H9 (cell line): ENCODE results near the gene ITGB8. TPM values are rescaled to one million over a fixed set of nuclear protein-coding genes. Genes with fewer than 3 reads are reported as not detected.
"Not testable (repeated sequence)": the region's sequence is repeated elsewhere in the genome, so short reads cannot be mapped to it uniquely, and the experiment has no call there.

Source experiments
- DNase-seq: peaks from one replicate; pipeline ENCODE4 v3.0.0-alpha.2; 2017
- H2AFZ ChIP-seq: one replicate; pipeline ENCODE4 v1.6.1; 2013; ENCODE audit warnings: mild to moderate bottlenecking, low read length, control low read depth, moderate library complexity
- H2AK5ac ChIP-seq: 2 replicates; pipeline ENCODE4 v1.6.1; 2013; ENCODE audit warnings: low read length, control low read depth, mixed read lengths; ENCODE audit not compliant: insufficient read length
- H2BK120ac ChIP-seq: one replicate; pipeline ENCODE4 v1.6.1; 2013; ENCODE audit warnings: low read depth, mild to moderate bottlenecking, low read length, control low read depth, inconsistent platforms; ENCODE audit not compliant: poor library complexity, severe bottlenecking
- H2BK12ac ChIP-seq: 2 replicates; pipeline ENCODE4 v1.6.1; 2013; ENCODE audit warnings: low read length, control low read depth, mixed read lengths, low read depth; ENCODE audit not compliant: insufficient read length
- H2BK15ac ChIP-seq: 2 replicates; pipeline ENCODE4 v1.6.1; 2013; ENCODE audit warnings: low read depth, low read length, control low read depth
- H2BK20ac ChIP-seq: one replicate; pipeline ENCODE4 v1.6.1; 2013; ENCODE audit warnings: low read depth, mild to moderate bottlenecking, low read length, control low read depth, inconsistent platforms; ENCODE audit not compliant: poor library complexity, severe bottlenecking
- H2BK5ac ChIP-seq: 2 replicates; pipeline ENCODE4 v1.6.1; 2013; ENCODE audit warnings: low read length, control low read depth, mixed read lengths; ENCODE audit not compliant: insufficient read length
- H3K14ac ChIP-seq: 2 replicates; pipeline ENCODE4 v1.6.1; 2013; ENCODE audit warnings: low read length, control low read depth; ENCODE audit not compliant: insufficient read depth
- H3K18ac ChIP-seq: 2 replicates; pipeline ENCODE4 v1.6.1; 2013; ENCODE audit warnings: low read depth, mild to moderate bottlenecking, mixed read lengths, low read length, control low read depth; ENCODE audit not compliant: insufficient read length
- H3K23ac ChIP-seq: 2 replicates; pipeline ENCODE4 v1.6.1; 2013; ENCODE audit warnings: low read length, control low read depth, mixed read lengths, low read depth; ENCODE audit not compliant: insufficient read length
- H3K23me2 ChIP-seq: 2 replicates; pipeline ENCODE4 v1.6.1; 2013; ENCODE audit warnings: low read depth, mild to moderate bottlenecking, mixed read lengths, low read length, control low read depth; ENCODE audit not compliant: insufficient read length, poor library complexity, severe bottlenecking
- H3K27ac ChIP-seq: 2 replicates; pipeline ENCODE4 v1.5.1; 2013; ENCODE audit warnings: low read length, control low read depth, mixed read lengths, low read depth; ENCODE audit not compliant: insufficient read length
- H3K27me3 ChIP-seq: 2 replicates; pipeline ENCODE4 v1.6.1; 2013; ENCODE audit warnings: low read length, control low read depth, inconsistent platforms; ENCODE audit not compliant: insufficient read depth
- H3K4ac ChIP-seq: 2 replicates; pipeline ENCODE4 v1.6.1; 2013; ENCODE audit warnings: low read depth, mild to moderate bottlenecking, control low read depth, inconsistent platforms, low read length, moderate library complexity
- H3K4me1 ChIP-seq: 2 replicates; pipeline ENCODE4 v1.6.1; 2013; ENCODE audit warnings: low read length, control low read depth, inconsistent platforms; ENCODE audit not compliant: insufficient read depth
- H3K4me2 ChIP-seq: 2 replicates; pipeline ENCODE4 v1.6.1; 2013; ENCODE audit warnings: low read length, control low read depth, mixed read lengths; ENCODE audit not compliant: insufficient read length, insufficient read depth
- H3K56ac ChIP-seq: 2 replicates; pipeline ENCODE4 v1.6.1; 2013; ENCODE audit warnings: low read depth, mild to moderate bottlenecking, mixed read lengths, low read length, control low read depth; ENCODE audit not compliant: insufficient read length
- H3K79me1 ChIP-seq: 2 replicates; pipeline ENCODE4 v1.6.1; 2013; ENCODE audit warnings: low read depth, mild to moderate bottlenecking, moderate library complexity, low read length, control low read depth, inconsistent platforms; ENCODE audit not compliant: insufficient read depth, poor library complexity, severe bottlenecking
- H3K79me2 ChIP-seq: 2 replicates; pipeline ENCODE4 v1.6.1; 2013; ENCODE audit warnings: low read length, control low read depth, inconsistent platforms; ENCODE audit not compliant: insufficient read depth
- H3K9ac ChIP-seq: 2 replicates; pipeline ENCODE4 v1.6.1; 2013; ENCODE audit warnings: low read length, control low read depth, mixed read lengths; ENCODE audit not compliant: insufficient read length; ENCODE audit errors: extremely low read depth
- H3K9me3 ChIP-seq: one replicate; pipeline ENCODE4 v1.6.1; 2013; ENCODE audit warnings: low read depth, low read length, inconsistent platforms; ENCODE audit not compliant: control insufficient read depth
- H3T11ph ChIP-seq: one replicate; pipeline ENCODE4 v1.6.1; 2013; ENCODE audit warnings: mild to moderate bottlenecking, low read length, control low read depth, inconsistent platforms
- H4K20me1 ChIP-seq: one replicate; pipeline ENCODE4 v1.6.1; 2013; ENCODE audit not compliant: control insufficient read depth, insufficient read length, insufficient read depth
- H4K5ac ChIP-seq: 2 replicates; pipeline ENCODE4 v1.6.1; 2013; ENCODE audit warnings: low read depth, mild to moderate bottlenecking, mixed read lengths, low read length, control low read depth; ENCODE audit not compliant: insufficient read length
- H4K8ac ChIP-seq: replicated peaks from 2 replicates; pipeline ENCODE4 v1.6.1; 2013; ENCODE audit warnings: low read length, control low read depth, mixed read lengths, low read depth; ENCODE audit not compliant: insufficient read length
- H4K91ac ChIP-seq: 2 replicates; pipeline ENCODE4 v1.6.1; 2013; ENCODE audit warnings: low read depth, mild to moderate bottlenecking, moderate library complexity, mixed read lengths, low read length, control low read depth; ENCODE audit not compliant: insufficient read length
- H3K27ac Mint-ChIP-seq, 3 experiments: 2 replicates in 2 of 3; 3 replicates in 1 of 3; pipeline ENCODE4 v1.8.0; 2020 to 2021; ENCODE audit warnings: mixed read lengths in 3 of 3, mild to moderate bottlenecking in 1 of 3, moderate library complexity in 1 of 3
- H3K27me3 Mint-ChIP-seq: 2 replicates; pipeline ENCODE4 v1.8.0; 2021; ENCODE audit warnings: low read depth, mild to moderate bottlenecking, moderate library complexity, mixed read lengths
- H3K36me3 Mint-ChIP-seq, 3 experiments: 2 replicates in 2 of 3; 3 replicates in 1 of 3; pipeline ENCODE4 v1.8.0; 2020 to 2021; ENCODE audit warnings: low read depth in 3 of 3, mixed read lengths in 3 of 3; ENCODE audit not compliant: insufficient read depth in 1 of 3
- H3K4me1 Mint-ChIP-seq, 2 experiments: 2 replicates each; pipeline ENCODE4 v1.8.0; 2020; ENCODE audit warnings: mixed read lengths in 2 of 2
- H3K4me3 Mint-ChIP-seq, 2 experiments: 2 replicates in 1 of 2; 3 replicates in 1 of 2; pipeline ENCODE4 v1.8.0; 2020 to 2021; ENCODE audit warnings: mild to moderate bottlenecking in 2 of 2, mixed read lengths in 2 of 2, moderate library complexity in 1 of 2
- H3K9me3 Mint-ChIP-seq, 2 experiments: 2 replicates in 1 of 2; 3 replicates in 1 of 2; pipeline ENCODE4 v1.8.0; 2020; ENCODE audit warnings: mild to moderate bottlenecking in 2 of 2, mixed read lengths in 2 of 2, moderate library complexity in 1 of 2
- CTCF ChIP-seq: fragments of 200-600 bp; sonication (generic); conservative IDR thresholded peaks from 3 replicates; pipeline ENCODE4 v1.8.0; 2021; ENCODE audit warnings: antibody characterized with exemption, mild to moderate bottlenecking
- WGBS: extraction: QIAGEN DNeasy Blood & Tissue Kit; methylation state at CpG from one replicate; pipeline ENCODE4 v1.1.7; 2013; ENCODE audit warnings: missing lambda C conversion rate, low lambda C conversion rate, mixed read lengths; ENCODE audit not compliant: insufficient read length; ENCODE audit errors: extremely low coverage; 5-methylcytosine and 5-hydroxymethylcytosine counted together
- total RNA-seq: library from RNA; stranded (reverse); gene quantifications from 2 replicates; pipeline ENCODE4 v1.2.1, GENCODE V29; 2021

Gene ITGB8
- total RNA-seq, 1 experiment from 2014 or later, result 7.6 TPM

GRCh38 chr7:20388084-20388483 lies 57.4 kb downstream of the ITGB8 start:
- Histone ChIP-seq H3K14ac (no peak overlapping the region), H4K8ac (no peak overlapping the region), H3K79me2 (no peaks in the 10 kb centered on the region), H3K79me1 (no peaks in the 10 kb centered on the region), H2BK12ac (no peak overlapping the region), H4K91ac (no peak overlapping the region), H3K23me2 (no peaks in the 10 kb centered on the region), H2BK5ac (no peak overlapping the region), H3K4me1 (no peaks in the 10 kb centered on the region), H3K18ac (no peak overlapping the region), H2BK20ac (no peak overlapping the region), H3T11ph (no peak overlapping the region), H4K5ac (no peak overlapping the region), H2AFZ (no peak overlapping the region), H3K23ac (no peak overlapping the region), H2BK120ac (no peak overlapping the region), H3K56ac (no peak overlapping the region), H2AK5ac (no peak overlapping the region), H2BK15ac (no peak overlapping the region), H3K27me3 (no peaks in the 10 kb centered on the region), H3K4ac (no peak overlapping the region), H4K20me1 (no peaks in the 10 kb centered on the region), H3K27ac (no peak overlapping the region), H3K9me3 (no peaks in the 10 kb centered on the region), H3K4me2 (no peak overlapping the region), H3K9ac (no peak overlapping the region)
- no CpG with 5 or more reads among the region's 1 CpG for WGBS
- Mint-ChIP-seq H3K27me3 (no peaks in the 10 kb centered on the region), H3K27ac (no peak overlapping the region), H3K4me1 (no peaks in the 10 kb centered on the region), H3K9me3 (no peaks in the 10 kb centered on the region), H3K4me3 (no peak overlapping the region), H3K36me3 (0 out of 7 replicates have a peak, but pooled peaks cover 0 to 6% (median 0%) of the 10 kb centered on the region in 3 experiments)
- no peak for DNase-seq
- no peak for TF ChIP-seq CTCF

- not testable (repeated sequence) for H3T11ph ChIP-seq, H3K23me2 ChIP-seq, H3K27me3 Mint-ChIP-seq, H3K27ac Mint-ChIP-seq, H3K27me3 ChIP-seq, H3K79me1 ChIP-seq, H4K20me1 ChIP-seq, H3K9me3 ChIP-seq, H3K4me3 Mint-ChIP-seq, H2BK12ac ChIP-seq, H4K8ac ChIP-seq, H2BK15ac ChIP-seq, H3K4me1 ChIP-seq, H2BK120ac ChIP-seq, H3K4ac ChIP-seq, H4K5ac ChIP-seq, H3K79me2 ChIP-seq, H3K27ac ChIP-seq, H3K14ac ChIP-seq, H3K4me1 Mint-ChIP-seq, H3K9ac ChIP-seq, H3K18ac ChIP-seq, H3K4me2 ChIP-seq, H3K23ac ChIP-seq, H2AFZ ChIP-seq, H3K56ac ChIP-seq, H2AK5ac ChIP-seq, H2BK20ac ChIP-seq, H3K36me3 Mint-ChIP-seq, H3K9me3 Mint-ChIP-seq, H4K91ac ChIP-seq, H2BK5ac ChIP-seq, DNase-seq
- WGBS, result no CpG with 5 or more reads among the region's 2 CpGs
Measured at GRCh38 chr7:20389192-20389591, 58.5 kb downstream of the ITGB8 start.
